Gastrocnemius medialis (tissue), 4 donors: ENCODE measurements around the gene TMCC1.

ENCODE experiments used
- CTCF ChIP-seq, 5 experiments: fragments of 450-650 bp in 3 of 5; fragments of 200-600 bp in 2 of 5; sonication (generic) in 2 of 5; IDR thresholded peaks in 4 of 5; conservative IDR thresholded peaks in 1 of 5; 1 replicate in 4 of 5; 2 replicates in 1 of 5; pipeline ENCODE4 v1.5.1; 2016 to 2019; ENCODE audit warnings: antibody characterized with exemption in 5 of 5, mild to moderate bottlenecking in 3 of 5, moderate library complexity in 3 of 5
- POLR2A ChIP-seq, 2 donors: fragments of 450-650 bp; IDR thresholded peaks; one replicate each; pipeline ENCODE4 v1.6.1; 2017; ENCODE audit warnings: antibody characterized with exemption in 2 of 2, mild to moderate bottlenecking in 2 of 2, moderate library complexity in 2 of 2

DNA sequence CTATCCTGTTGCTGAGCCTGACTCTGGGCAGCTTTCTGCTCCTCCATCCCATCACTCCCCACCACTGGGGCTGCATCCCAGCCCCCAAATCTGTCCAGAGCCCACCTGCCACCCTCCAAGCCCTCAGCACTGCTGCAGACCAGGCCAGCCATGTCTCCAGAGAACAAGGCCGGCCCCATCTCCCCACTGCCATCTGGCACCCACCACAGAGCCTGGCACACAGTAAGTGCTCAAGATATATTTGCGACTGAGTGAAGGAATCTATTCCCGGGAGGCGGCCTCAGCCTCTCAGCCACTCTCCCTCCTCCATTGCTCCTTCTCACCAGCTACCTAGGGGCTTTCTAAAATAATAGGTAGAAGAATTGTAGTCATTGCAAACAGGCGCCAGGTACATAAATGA lies 291.8 kb downstream of the TMCC1 start:
- TF ChIP-seq CTCF (IDR thresholded peaks at IDR 0.05 in 4 of 5, conservative IDR thresholded peaks at IDR 0.05 in 1 of 5) (no peak), POLR2A (IDR thresholded peaks at IDR 0.05) (no peak)
